Vagina (tissue), 2 donors: ENCODE measurements around the gene IRF9. TPM values are rescaled to one million over a fixed set of nuclear protein-coding genes. Genes with fewer than 3 reads are reported as not detected.

Experiments used
- DNase-seq, 2 donors: peaks; one replicate each; pipeline ENCODE4 v3.0.0-alpha.2; 2017; ENCODE audit errors: extremely low spot score in 2 of 2
- H3K27ac ChIP-seq: fragments of 200-600 bp; sonication (generic); one replicate; pipeline ENCODE4 v1.5.1; 2019
- H3K27me3 ChIP-seq: fragments of 200-600 bp; sonication (generic); one replicate; pipeline ENCODE4 v1.5.1; 2019
- H3K36me3 ChIP-seq, 2 donors: fragments of 200-600 bp; sonication (generic); one replicate each; pipeline ENCODE4 v1.5.1; 2017 to 2019
- H3K4me1 ChIP-seq: fragments of 200-600 bp; sonication (generic); one replicate; pipeline ENCODE4 v1.5.1; 2019
- H3K4me3 ChIP-seq, 2 donors: fragments of 200-600 bp; sonication (generic); 1 replicate in 1 of 2; 2 replicates in 1 of 2; pipeline ENCODE4 v1.5.1; 2016 to 2019
- H3K9me3 ChIP-seq: fragments of 200-600 bp; sonication (generic); one replicate; pipeline ENCODE4 v1.5.1; 2019
- CTCF ChIP-seq, 3 experiments: fragments of 450-650 bp in 2 of 3; fragments of 200-600 bp in 1 of 3; sonication (generic) in 1 of 3; IDR thresholded peaks; one replicate each; pipeline ENCODE4 v1.5.1; 2017 to 2019; ENCODE audit warnings: antibody characterized with exemption in 3 of 3, mild to moderate bottlenecking in 2 of 3, moderate library complexity in 2 of 3
- POLR2A ChIP-seq, 2 donors: fragments of 450-650 bp; IDR thresholded peaks; one replicate each; pipeline ENCODE4 v1.6.1; 2017; ENCODE audit warnings: antibody characterized with exemption in 2 of 2, mild to moderate bottlenecking in 2 of 2, moderate library complexity in 2 of 2
- POLR2AphosphoS5 ChIP-seq, 2 donors: sonication (generic); formaldehyde crosslinking; IDR thresholded peaks; one replicate each; pipeline ENCODE4 v1.9.0; 2017; ENCODE audit warnings: antibody characterized with exemption in 2 of 2, mild to moderate bottlenecking in 2 of 2, low read depth in 1 of 2; ENCODE audit not compliant: insufficient read depth in 1 of 2
- intact Hi-C: fragments of 100-400 bp; cut with DNase I; formaldehyde crosslinking; loops from one replicate; pipeline ENCODE4 v1.15.1; 2023
- total RNA-seq: library from RNA; depleted of rRNA; stranded (reverse); fragments of >200 nt; gene quantifications from one replicate; pipeline ENCODE4 v1.2.3, GENCODE V29; 2016

The IRF9 gene
- total RNA-seq, 1 donor from 2014 or later: 55.0 TPM

GRCh38 chr14:24145690-24146452 lies 15.2 kb upstream of the IRF9 start:
- intact Hi-C loops: no loop called here
- no peak for TF ChIP-seq POLR2A (IDR thresholded peaks at IDR 0.05)
- peaks cover 0 to 21% of the 10 kb centered on the region in 2 donors for H3K36me3 ChIP-seq
- peaks cover 41% of the 10 kb centered on the region for H3K4me1 ChIP-seq
- no peaks in the 10 kb centered on the region for H3K9me3 ChIP-seq
- peak overlapping the region; percentile 87 for H3K27ac ChIP-seq
- H3K27me3 ChIP-seq: no peaks in the 10 kb centered on the region
- peak overlapping the region; percentile 88 to 94 for H3K4me3 ChIP-seq
- peak in 1 of 2 donors; percentile 91 for DNase-seq

DNA sequence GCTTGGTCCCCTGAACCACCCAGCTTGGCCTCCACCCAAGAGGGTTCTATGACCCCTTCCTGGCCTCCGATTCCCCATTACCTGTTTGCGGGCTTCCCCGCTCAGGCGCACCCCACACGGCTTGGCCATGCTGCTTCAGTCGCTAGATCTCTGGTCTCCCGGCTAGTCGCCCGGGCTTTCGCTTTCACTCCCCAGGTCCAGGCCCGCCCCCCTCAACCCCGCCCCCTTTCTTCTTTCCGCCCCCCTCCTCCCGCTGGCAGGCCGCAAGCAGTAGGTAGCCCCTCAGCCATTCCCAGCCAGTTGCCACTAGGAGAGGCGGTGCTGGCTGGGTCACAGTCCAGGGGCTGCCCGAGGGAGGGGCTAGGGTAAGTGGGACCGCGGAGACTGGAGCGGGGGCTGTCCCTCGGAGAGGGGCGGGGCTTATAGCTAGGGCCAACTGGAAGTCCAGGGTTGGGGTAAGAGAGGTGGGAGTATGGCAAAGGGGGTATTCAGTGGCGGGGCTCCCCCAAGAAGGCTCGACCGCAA lies 14.6 kb upstream of the IRF9 start, which contains the start of gene PSME2:
Gene PSME2, minus strand, starts transcription at position 158 of the 525 bp plus-strand sequence. Its CDS starts 29 bp downstream, at position 129.
- Histone ChIP-seq H3K9me3 (no peaks in the 10 kb centered on the region), H3K4me1 (peaks cover 39% of the 10 kb centered on the region), H3K27ac (peak within 1 kb of the TSS; percentile 87), H3K4me3 (peak within 1 kb of the TSS; percentile 88 to 94), H3K36me3 (peaks cover 0 to 27% of the 10 kb centered on the region in 2 donors), H3K27me3 (no peaks in the 10 kb centered on the region)
- DNase-seq: no peak
- intact Hi-C loops: no loop called here
- TF ChIP-seq CTCF (IDR thresholded peaks at IDR 0.05) (no peak), POLR2A (IDR thresholded peaks at IDR 0.05) (peak in 1 of 2 donors; percentile 21)

- DNase-seq: peak in 1 of 2 donors; percentile 98
- Histone ChIP-seq H3K4me1 (peaks cover 35% of the 10 kb centered on the region), H3K27me3 (no peaks in the 10 kb centered on the region), H3K36me3 (peaks cover 0 to 34% of the 10 kb centered on the region in 2 donors), H3K27ac (peak within 1 kb of the TSS; percentile 87), H3K4me3 (peak within 1 kb of the TSS; percentile 88 to 94), H3K9me3 (no peaks in the 10 kb centered on the region)
- intact Hi-C loops: no loop called here
- TF ChIP-seq POLR2AphosphoS5 (IDR thresholded peaks at IDR 0.05; ENCODE audit: insufficient read depth in 1 of 2, low read depth in 1 of 2) (peak; percentile 77 to 93), CTCF (IDR thresholded peaks at IDR 0.05) (no peak), POLR2A (IDR thresholded peaks at IDR 0.05) (peak in 1 of 2 donors; percentile 59)
These were observed 13.9 kb upstream of the IRF9 start, which contains the start of gene RNF31 for GRCh38 chr14:24146978-24147760. TSS of gene RNF31 (plus strand) at chr14:24147498. CDS start at chr14:24147699, 201 bp downstream.

- intact Hi-C loops: no loop called here
- peaks cover 32% of the 10 kb centered on the region for H3K4me1 ChIP-seq
- H3K36me3 ChIP-seq: peaks cover 0 to 41% of the 10 kb centered on the region in 2 donors
- DNase-seq: no peak
- TF ChIP-seq CTCF (IDR thresholded peaks at IDR 0.05) (no peak), POLR2AphosphoS5 (IDR thresholded peaks at IDR 0.05; ENCODE audit: insufficient read depth in 1 of 2, low read depth in 1 of 2) (no peak), POLR2A (IDR thresholded peaks at IDR 0.05) (no peak)
- H3K9me3 ChIP-seq: no peaks in the 10 kb centered on the region
- H3K4me3 ChIP-seq: peak overlapping the region; percentile 88 to 94
- H3K27me3 ChIP-seq: no peaks in the 10 kb centered on the region
- peak overlapping the region; percentile 87 for H3K27ac ChIP-seq
These were observed 13.2 kb upstream of the IRF9 start for GRCh38 chr14:24147761-24148428.
